Nephron progenitor cell (in vitro differentiated cells): ENCODE data around the gene FBLL1.

ENCODE experiments used
- DNase-seq: peaks from one replicate; pipeline ENCODE4 v3.0.0; 2021
- H3K27ac Mint-ChIP-seq: 2 replicates; pipeline ENCODE4 v1.8.0; 2021; ENCODE audit warnings: mild to moderate bottlenecking, moderate library complexity, mixed read lengths
- H3K27me3 Mint-ChIP-seq: 2 replicates; pipeline ENCODE4 v1.8.0; 2021; ENCODE audit warnings: mild to moderate bottlenecking, low read depth, mixed read lengths; ENCODE audit not compliant: poor library complexity
- H3K36me3 Mint-ChIP-seq: 2 replicates; pipeline ENCODE4 v1.8.0; 2021; ENCODE audit warnings: low read depth, mixed read lengths
- H3K4me1 Mint-ChIP-seq: 2 replicates; pipeline ENCODE4 v1.8.0; 2021; ENCODE audit warnings: mixed read lengths
- H3K4me3 Mint-ChIP-seq: 2 replicates; pipeline ENCODE4 v1.8.0; 2021; ENCODE audit warnings: mild to moderate bottlenecking, moderate library complexity, mixed read lengths
- H3K9me3 Mint-ChIP-seq: 2 replicates; pipeline ENCODE4 v1.8.0; 2021; ENCODE audit warnings: mild to moderate bottlenecking, moderate library complexity, mixed read lengths
- TF ChIP-seq, protein P1 (sequence below): fragments of 200-600 bp; sonication (generic); IDR thresholded peaks from 2 replicates; pipeline ENCODE4 v1.5.0; 2021; ENCODE audit warnings: antibody characterized with exemption

Gene FBLL1

DNA sequence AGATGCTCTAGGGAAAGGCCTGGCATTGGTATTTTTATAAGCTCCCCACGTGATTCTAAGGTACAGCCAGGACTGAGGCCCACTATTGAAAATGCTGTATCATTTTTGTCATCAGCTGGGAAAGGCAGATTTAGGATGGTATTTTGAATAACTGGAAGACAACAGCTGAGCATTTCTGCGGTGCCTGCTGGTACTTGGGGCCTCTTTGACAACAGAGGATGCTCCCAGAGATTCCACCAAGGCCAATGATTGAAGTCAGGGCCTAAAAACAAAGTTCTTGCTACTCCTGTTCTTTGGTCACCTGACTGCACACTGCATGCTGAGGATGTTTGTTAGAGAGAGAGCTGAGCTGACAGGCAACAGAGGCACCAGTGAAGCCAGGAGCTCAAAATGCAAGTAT, 8.1 kb downstream of the FBLL1 start:
- peaks cover 8% of the 10 kb centered on the region for H3K4me1 Mint-ChIP-seq

DNA sequence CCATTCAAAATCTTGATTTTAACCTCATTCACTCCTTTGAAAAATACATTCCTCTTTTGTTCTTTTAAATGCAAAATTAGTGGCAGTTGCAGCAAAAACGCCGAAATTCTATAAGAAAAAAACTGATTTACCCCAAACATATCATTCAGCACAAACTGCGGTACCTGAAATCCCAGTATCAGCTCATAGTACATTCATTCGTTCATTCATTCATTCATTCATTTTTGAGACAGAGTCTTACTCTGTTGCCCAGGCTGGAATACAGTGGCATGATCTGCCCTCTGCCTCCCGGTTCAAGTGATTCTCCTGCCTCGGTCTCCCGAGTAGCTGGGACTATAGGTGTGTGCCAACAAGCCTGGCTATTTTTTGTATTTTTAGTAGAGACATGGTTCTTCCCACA, 20.4 kb downstream of the FBLL1 start:
- H3K9me3 Mint-ChIP-seq = no peaks in the 10 kb centered on the region
- no peak overlapping the region for H3K4me3 Mint-ChIP-seq
- peaks cover 81% of the 10 kb centered on the region for H3K36me3 Mint-ChIP-seq
- no peak overlapping the region for H3K27ac Mint-ChIP-seq
- H3K4me1 Mint-ChIP-seq = no peaks in the 10 kb centered on the region
- TF ChIP-seq, protein P1, sequence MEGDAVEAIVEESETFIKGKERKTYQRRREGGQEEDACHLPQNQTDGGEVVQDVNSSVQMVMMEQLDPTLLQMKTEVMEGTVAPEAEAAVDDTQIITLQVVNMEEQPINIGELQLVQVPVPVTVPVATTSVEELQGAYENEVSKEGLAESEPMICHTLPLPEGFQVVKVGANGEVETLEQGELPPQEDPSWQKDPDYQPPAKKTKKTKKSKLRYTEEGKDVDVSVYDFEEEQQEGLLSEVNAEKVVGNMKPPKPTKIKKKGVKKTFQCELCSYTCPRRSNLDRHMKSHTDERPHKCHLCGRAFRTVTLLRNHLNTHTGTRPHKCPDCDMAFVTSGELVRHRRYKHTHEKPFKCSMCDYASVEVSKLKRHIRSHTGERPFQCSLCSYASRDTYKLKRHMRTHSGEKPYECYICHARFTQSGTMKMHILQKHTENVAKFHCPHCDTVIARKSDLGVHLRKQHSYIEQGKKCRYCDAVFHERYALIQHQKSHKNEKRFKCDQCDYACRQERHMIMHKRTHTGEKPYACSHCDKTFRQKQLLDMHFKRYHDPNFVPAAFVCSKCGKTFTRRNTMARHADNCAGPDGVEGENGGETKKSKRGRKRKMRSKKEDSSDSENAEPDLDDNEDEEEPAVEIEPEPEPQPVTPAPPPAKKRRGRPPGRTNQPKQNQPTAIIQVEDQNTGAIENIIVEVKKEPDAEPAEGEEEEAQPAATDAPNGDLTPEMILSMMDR = no peak
- DNase-seq = no peak
- no peaks in the 10 kb centered on the region for H3K27me3 Mint-ChIP-seq

More for the DNA sequence above, 8.1 kb downstream of the FBLL1 start:
- Mint-ChIP-seq H3K4me3 (no peak overlapping the region), H3K36me3 (no peaks in the 10 kb centered on the region), H3K9me3 (peaks cover 2% of the 10 kb centered on the region), H3K27me3 (peaks cover 4% of the 10 kb centered on the region), H3K27ac (no peak overlapping the region)
- no peak for DNase-seq
- TF ChIP-seq, protein P1 = no peak

DNA sequence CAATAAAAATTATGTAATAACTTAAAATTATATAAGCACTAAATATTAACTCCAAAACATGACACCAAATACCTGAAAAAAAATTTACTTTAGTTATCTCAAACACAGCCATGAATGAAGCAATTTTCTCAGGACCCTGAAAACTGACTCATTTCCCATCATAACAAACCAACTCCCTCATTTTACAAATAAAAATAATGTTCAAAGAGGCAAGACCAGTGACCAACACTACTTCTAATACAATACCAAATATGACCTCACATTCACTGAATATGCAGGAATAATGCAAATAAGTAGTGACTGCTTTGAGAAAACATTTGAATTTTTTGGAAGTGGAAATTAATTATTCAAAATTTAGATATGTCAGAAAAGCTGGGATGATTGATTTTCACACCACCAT, 21.6 kb downstream of the FBLL1 start:
- no peaks in the 10 kb centered on the region for H3K4me1 Mint-ChIP-seq
- no peak overlapping the region for H3K27ac Mint-ChIP-seq
- no peak overlapping the region for H3K4me3 Mint-ChIP-seq
- no peaks in the 10 kb centered on the region for H3K27me3 Mint-ChIP-seq
- DNase-seq = no peak
- TF ChIP-seq, protein P1 = no peak
- H3K36me3 Mint-ChIP-seq = peaks cover 89% of the 10 kb centered on the region
- H3K9me3 Mint-ChIP-seq = no peaks in the 10 kb centered on the region

DNA sequence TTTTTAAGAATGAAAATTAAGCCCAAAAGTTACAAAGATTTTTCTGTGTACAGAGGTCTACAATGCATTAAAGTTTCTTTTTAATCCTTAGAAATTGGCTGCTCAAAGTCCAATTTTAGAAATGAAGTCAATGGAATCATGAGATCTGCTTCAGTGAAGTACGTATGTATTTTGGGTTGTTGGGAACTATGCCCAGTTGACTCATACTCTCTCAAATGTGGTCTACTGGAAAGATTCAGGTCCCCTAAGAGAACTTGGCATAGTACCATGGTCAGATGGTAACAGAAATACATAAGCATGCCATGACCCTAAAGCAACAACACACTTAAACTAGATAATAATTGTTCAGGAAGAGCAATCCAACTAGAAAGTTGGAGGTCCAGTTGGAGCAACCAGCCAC, 23.0 kb downstream of the FBLL1 start:
- H3K27me3 Mint-ChIP-seq = no peaks in the 10 kb centered on the region
- no peak overlapping the region for H3K27ac Mint-ChIP-seq
- DNase-seq = no peak
- H3K9me3 Mint-ChIP-seq = no peaks in the 10 kb centered on the region
- peaks cover 90% of the 10 kb centered on the region for H3K36me3 Mint-ChIP-seq
- H3K4me1 Mint-ChIP-seq = no peaks in the 10 kb centered on the region
- H3K4me3 Mint-ChIP-seq = no peak overlapping the region
- TF ChIP-seq, protein P1 = no peak

DNA sequence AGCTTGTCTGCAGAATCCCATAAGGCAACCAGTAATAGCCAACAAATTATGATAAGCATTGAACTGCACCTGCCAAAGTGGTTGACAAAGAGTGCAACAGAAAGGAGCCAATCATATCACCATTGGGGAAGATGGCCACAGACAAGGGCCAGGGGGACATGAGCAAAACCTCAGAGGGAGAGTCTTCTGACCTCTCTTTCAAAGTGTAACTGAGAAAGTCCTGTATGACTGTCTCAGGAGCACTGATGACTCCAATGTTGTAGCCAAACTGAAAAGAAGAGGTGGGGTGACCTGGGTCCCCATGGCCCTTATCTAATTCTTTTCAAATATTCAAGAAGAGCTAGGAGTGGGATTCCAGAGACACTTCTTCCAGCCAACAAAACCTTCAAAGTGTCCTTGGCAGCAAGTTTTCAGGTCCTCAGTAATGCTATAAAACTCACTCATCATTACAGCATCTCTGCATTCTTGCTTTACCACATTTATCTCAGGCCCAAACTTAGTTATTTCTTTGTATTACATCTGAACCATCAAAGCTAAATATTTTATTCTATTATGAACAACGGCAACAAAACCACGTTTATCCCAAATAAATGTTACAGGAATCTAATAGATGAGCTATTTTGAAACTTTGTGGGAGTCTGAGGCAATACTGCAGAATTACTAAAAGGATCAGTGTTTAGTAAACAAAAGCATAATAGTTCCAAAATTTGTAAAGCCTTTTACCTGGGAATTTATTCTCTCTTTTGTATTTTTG, 24.4 kb downstream of the FBLL1 start:
- H3K27ac Mint-ChIP-seq = no peak overlapping the region
- TF ChIP-seq, protein P1 = no peak
- DNase-seq = no peak
- no peaks in the 10 kb centered on the region for H3K9me3 Mint-ChIP-seq
- no peaks in the 10 kb centered on the region for H3K27me3 Mint-ChIP-seq
- no peak overlapping the region for H3K4me3 Mint-ChIP-seq
- H3K4me1 Mint-ChIP-seq = no peaks in the 10 kb centered on the region
- H3K36me3 Mint-ChIP-seq = peaks cover 85% of the 10 kb centered on the region

DNA sequence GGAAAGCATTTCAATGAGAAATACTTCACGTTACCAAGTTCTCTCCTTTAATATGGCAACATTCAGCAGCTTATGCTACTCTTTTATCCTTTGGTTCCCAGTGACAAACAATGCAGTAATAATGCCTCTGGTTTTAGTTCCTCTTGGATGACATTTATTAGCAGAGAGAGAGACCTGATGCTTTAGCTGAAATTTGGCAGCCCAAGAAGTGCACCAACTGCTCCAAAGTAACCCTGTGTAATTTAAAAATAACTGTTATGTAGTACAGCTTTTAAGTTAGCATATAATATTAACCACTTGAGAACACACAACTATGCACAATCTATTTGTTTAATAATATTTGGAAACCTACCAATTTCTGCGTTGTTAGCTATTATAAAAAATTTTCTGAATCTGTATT, 28.3 kb downstream of the FBLL1 start:
- H3K27me3 Mint-ChIP-seq = no peaks in the 10 kb centered on the region
- no peak overlapping the region for H3K4me3 Mint-ChIP-seq
- TF ChIP-seq, protein P1 = no peak
- no peak for DNase-seq
- peaks cover 85% of the 10 kb centered on the region for H3K36me3 Mint-ChIP-seq
- H3K4me1 Mint-ChIP-seq = no peaks in the 10 kb centered on the region
- H3K9me3 Mint-ChIP-seq = no peaks in the 10 kb centered on the region
- no peak overlapping the region for H3K27ac Mint-ChIP-seq
